ENCODE data around the gene TTC9B. TPM values are rescaled to one million over a fixed set of nuclear protein-coding genes. Genes with fewer than 3 reads are reported as not detected.

The TTC9B gene
- total and polyA plus RNA-seq, 2 of the 4 experiments (the other 2 are of a cell fraction) = not detected

DNA sequence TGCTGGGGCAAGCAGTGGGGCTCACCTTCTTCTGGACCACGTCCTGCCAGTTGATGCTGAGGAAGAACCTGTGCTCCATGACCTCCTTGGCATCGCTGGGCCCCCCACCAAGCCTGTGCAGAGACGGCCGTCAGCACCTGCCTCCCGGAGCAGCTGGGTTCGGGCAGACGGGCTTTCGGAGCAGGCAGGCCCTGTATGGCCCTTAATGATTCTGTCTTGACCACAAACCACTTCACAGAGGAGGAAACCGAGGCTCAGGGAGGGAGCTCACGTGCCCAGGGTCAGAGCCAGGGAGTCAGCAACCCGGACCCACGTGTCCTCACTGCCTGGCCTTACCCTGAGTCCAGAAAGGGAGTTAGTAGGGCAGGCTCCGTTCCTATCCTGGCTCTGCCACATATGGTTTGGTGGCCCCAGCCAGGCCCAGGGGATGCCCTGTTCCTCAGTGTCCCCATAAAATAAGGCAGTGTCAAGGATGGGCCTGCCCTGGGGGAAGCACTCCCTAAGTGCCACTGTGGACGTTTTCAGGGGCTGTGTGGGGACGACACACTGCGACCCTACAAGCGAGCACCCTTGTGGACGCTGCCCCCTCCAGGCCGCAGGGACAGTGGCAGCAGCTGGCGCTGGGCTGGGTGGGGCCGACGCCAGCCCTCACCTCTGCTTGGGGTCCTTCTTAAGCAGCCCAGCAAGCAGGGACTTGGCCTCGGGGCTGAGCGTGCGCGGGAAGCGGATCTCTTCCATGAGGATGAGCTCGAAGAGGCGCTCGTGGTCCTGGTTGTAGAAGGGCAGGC lies 17.2 kb upstream of the TTC9B start:
- no peak overlapping the region for H3K18ac ChIP-seq (ENCODE audit: low read depth, low read length)
- H3K14ac ChIP-seq (replicated peaks; ENCODE audit: low read depth, low read length) = no peak overlapping the region
- no peak overlapping the region for H3K9ac ChIP-seq (ENCODE audit: low read depth, low read length)
- intact Hi-C loops (cut with micrococcal nuclease) (no loop called here), dilution Hi-C loops (cut with HindIII; ENCODE audit: low sequenced_read_pairs, unreplicated experiment) (no loop called here), in situ Hi-C loops (cut with MboI; ENCODE audit: low sequenced_read_pairs) (no loop called here)
- H2AK5ac ChIP-seq (ENCODE audit: low read depth, low read length) = no peak overlapping the region
- peaks cover 11% of the 10 kb centered on the region for H3K4me1 ChIP-seq (ENCODE audit: control insufficient read depth, insufficient read depth, low read length)
- no peaks in the 10 kb centered on the region for H3K27me3 ChIP-seq (ENCODE audit: control insufficient read depth, insufficient read depth, low read length)
- H4K91ac ChIP-seq (ENCODE audit: insufficient read depth, low read depth, low read length) = no peak overlapping the region
- peaks cover 57% of the 10 kb centered on the region for H3K36me3 ChIP-seq (ENCODE audit: control insufficient read depth, insufficient read depth, low read length)
- ATAC-seq (ENCODE audit: low read depth) (no peak), DNase-seq (no peak)
- no peaks in the 10 kb centered on the region for H3K9me3 ChIP-seq (ENCODE audit: control insufficient read depth, insufficient read depth, low read length)
- no peaks in the 10 kb centered on the region; the same call in 1 of the 2 replicates for H4K20me1 ChIP-seq (ENCODE audit: insufficient read depth, low read length)
- no peak overlapping the region for H2BK5ac ChIP-seq (ENCODE audit: low read depth, low read length, poor library complexity, severe bottlenecking)
- H2BK15ac ChIP-seq (ENCODE audit: low read depth, low read length) = no peak overlapping the region
- no peak overlapping the region for H2BK20ac ChIP-seq (ENCODE audit: low read depth, low read length)
- TF ChIP-seq RFX5 (IDR thresholded peaks at IDR 0.05; ENCODE audit: low read depth, low read length) (no peak), RAD21 (IDR thresholded peaks at IDR 0.05; ENCODE audit: low read length) (0 out of 2 replicates have a peak, but pooled peaks have one; percentile 17)
- TF ChIP-seq, protein P1, sequence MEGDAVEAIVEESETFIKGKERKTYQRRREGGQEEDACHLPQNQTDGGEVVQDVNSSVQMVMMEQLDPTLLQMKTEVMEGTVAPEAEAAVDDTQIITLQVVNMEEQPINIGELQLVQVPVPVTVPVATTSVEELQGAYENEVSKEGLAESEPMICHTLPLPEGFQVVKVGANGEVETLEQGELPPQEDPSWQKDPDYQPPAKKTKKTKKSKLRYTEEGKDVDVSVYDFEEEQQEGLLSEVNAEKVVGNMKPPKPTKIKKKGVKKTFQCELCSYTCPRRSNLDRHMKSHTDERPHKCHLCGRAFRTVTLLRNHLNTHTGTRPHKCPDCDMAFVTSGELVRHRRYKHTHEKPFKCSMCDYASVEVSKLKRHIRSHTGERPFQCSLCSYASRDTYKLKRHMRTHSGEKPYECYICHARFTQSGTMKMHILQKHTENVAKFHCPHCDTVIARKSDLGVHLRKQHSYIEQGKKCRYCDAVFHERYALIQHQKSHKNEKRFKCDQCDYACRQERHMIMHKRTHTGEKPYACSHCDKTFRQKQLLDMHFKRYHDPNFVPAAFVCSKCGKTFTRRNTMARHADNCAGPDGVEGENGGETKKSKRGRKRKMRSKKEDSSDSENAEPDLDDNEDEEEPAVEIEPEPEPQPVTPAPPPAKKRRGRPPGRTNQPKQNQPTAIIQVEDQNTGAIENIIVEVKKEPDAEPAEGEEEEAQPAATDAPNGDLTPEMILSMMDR (conservative IDR thresholded peaks at IDR 0.05; ENCODE audit: low read depth, low read length) = peak; percentile 25; the same call in 1 of the 2 replicates
- no peak overlapping the region for H3K4ac ChIP-seq (ENCODE audit: low read depth, low read length)
- H2AFZ ChIP-seq (replicated peaks; ENCODE audit: low read length, poor library complexity) = no peak overlapping the region
- H3K23ac ChIP-seq (ENCODE audit: low read depth, low read length) = no peak overlapping the region
- peaks cover 13% of the 10 kb centered on the region for H3K9me1 ChIP-seq (ENCODE audit: insufficient read depth, low read length)
- peaks cover 4 to 13% of the 10 kb centered on the region in 2 experiments; a peak in 1 of 4 replicates for H3K79me1 ChIP-seq (ENCODE audit: low read depth in 1 of 2, low read length in 2 of 2)
- WGBS, 2 experiments (ENCODE audit: extremely low coverage in 2 of 2, insufficient read length in 1 of 2) = 83% methylated on average over 16 of the region's 30 CpGs; no CpG with 5 or more reads in 1 of the 2 experiments
- H3K27ac ChIP-seq (ENCODE audit: insufficient read depth, low read length) = no peak overlapping the region
- no peak overlapping the region for H3K4me2 ChIP-seq (ENCODE audit: low read depth, low read length)
- CTCF ChIA-PET = no interaction called here
- H2BK120ac ChIP-seq (ENCODE audit: low read depth, low read length) = no peak overlapping the region
- H2AK9ac ChIP-seq (replicated peaks; ENCODE audit: low read depth, low read length, poor library complexity) = no peak overlapping the region
- H3K56ac ChIP-seq (ENCODE audit: extremely low read depth, insufficient read depth, low read length) = no peak overlapping the region
- no TSS peak for BruUV-seq (replicated peaks)
- H3K4me3 ChIP-seq (ENCODE audit: insufficient read depth, low read depth, low read length) = no peak overlapping the region
- no peak overlapping the region for H4K5ac ChIP-seq (ENCODE audit: low read depth, low read length)
- H4K8ac ChIP-seq (ENCODE audit: low read depth in 2 of 2, low read length in 2 of 2) = no peak overlapping the region
- POLR2A ChIA-PET (ENCODE audit: unreplicated experiment) = no interaction called here
